ENCODE measurements around the gene ATP1A1.

The ATP1A1 gene

DNA sequence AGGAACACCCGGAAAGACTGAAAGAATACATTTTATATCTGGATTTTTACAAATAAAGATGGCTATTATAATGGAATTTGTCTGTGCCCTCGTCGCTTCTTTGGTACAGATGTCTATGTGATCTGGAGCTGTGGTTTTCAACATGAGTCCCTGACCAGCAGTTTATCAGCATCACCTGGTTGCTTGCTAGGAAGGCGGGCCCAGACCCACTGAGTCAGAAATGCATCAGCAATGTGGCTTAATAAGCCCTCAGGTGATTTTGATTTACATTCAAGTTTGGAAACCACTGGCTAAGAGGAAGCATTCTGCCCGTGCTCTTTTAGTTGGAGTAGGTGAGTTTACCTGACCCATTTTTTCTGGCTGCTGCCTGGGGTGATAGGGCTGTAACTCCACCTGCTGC, 31.7 kb downstream of the ATP1A1 start:
- no peak for DNase-seq (ENCODE audit: low read depth)
- TF ChIP-seq, protein P1, sequence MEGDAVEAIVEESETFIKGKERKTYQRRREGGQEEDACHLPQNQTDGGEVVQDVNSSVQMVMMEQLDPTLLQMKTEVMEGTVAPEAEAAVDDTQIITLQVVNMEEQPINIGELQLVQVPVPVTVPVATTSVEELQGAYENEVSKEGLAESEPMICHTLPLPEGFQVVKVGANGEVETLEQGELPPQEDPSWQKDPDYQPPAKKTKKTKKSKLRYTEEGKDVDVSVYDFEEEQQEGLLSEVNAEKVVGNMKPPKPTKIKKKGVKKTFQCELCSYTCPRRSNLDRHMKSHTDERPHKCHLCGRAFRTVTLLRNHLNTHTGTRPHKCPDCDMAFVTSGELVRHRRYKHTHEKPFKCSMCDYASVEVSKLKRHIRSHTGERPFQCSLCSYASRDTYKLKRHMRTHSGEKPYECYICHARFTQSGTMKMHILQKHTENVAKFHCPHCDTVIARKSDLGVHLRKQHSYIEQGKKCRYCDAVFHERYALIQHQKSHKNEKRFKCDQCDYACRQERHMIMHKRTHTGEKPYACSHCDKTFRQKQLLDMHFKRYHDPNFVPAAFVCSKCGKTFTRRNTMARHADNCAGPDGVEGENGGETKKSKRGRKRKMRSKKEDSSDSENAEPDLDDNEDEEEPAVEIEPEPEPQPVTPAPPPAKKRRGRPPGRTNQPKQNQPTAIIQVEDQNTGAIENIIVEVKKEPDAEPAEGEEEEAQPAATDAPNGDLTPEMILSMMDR (IDR thresholded peaks at IDR 0.05; ENCODE audit: low read depth, low read length, missing control alignments): no peak
- H3K4me3 ChIP-seq (ENCODE audit: low read depth, low read length): no peak overlapping the region

DNA sequence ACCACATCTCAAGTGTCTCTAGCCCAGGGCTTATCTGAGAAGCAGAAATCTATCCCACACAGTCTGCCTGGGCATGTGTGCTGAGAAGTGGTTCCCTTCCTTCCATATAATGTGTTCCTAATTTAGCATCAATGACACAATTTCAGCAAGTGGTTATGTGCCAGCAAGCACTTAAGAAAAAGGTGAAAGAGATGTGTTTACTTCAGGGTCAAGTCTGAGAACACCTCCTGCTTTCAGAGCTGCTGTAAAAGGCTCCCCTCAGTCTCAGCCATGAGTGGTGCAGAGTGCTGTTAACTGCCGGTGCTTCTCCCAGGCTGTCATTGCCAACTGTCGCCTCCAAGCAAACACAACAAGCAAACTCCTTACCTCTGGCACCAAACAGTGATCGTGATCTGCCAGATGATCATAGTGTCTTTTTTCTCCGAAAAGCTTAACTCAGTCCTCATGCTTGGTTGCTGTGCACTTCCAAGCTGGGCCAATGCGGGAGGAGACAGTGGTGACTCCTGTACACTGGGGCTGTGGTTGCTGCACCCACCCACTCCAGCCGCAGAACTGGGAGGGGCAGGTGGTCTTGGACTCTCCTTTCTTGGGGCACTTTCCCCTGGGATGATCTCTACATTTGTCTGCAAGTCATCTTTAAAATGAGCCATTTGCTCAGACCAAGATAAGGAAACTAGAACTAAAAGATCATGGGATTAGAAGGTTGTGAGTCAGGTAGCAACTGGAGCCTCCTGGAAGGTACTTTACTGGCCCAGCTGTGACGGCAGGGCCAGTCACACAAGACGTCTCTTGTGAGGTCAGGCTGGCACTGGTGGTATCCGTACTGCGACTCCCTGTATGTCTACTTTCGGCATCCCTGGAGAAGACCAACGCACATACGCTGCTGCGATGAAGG, 32.4 kb downstream of the ATP1A1 start:
- H3K4me3 ChIP-seq (ENCODE audit: low read depth, low read length): no peak overlapping the region
- TF ChIP-seq, protein P1 (IDR thresholded peaks at IDR 0.05; ENCODE audit: low read depth, low read length, missing control alignments): no peak
- no peak for DNase-seq (ENCODE audit: low read depth)

DNA sequence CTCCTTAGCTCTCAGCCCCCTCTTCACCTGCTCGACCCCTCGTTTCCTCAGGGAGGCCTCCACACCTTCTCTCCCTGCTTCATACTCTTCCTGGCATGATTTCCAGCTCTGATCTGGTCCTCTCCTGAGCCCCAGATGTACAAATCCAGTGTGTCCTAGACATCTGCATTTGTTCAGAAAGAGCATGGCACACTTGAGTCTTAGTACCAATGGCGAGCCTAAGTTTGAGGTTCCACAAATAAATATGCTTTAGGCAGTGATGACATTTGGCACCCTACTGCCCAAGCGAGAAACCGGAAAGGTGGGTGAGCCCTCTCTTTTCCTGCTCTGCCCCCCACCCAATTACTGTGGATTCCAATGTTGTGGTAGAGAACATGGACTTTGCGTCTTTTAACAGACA, 34.0 kb downstream of the ATP1A1 start:
- TF ChIP-seq, protein P1 (IDR thresholded peaks at IDR 0.05; ENCODE audit: low read depth, low read length, missing control alignments): no peak
- DNase-seq (ENCODE audit: low read depth): no peak
- H3K4me3 ChIP-seq (ENCODE audit: low read depth, low read length): no peak overlapping the region

GRCh38 chr1:116408193-116408592, 35.1 kb downstream of the ATP1A1 start:
- H3K4me3 ChIP-seq (ENCODE audit: low read depth, low read length): no peak overlapping the region
- TF ChIP-seq, protein P1 (IDR thresholded peaks at IDR 0.05; ENCODE audit: low read depth, low read length, missing control alignments): no peak
- no peak for DNase-seq (ENCODE audit: low read depth)

DNA sequence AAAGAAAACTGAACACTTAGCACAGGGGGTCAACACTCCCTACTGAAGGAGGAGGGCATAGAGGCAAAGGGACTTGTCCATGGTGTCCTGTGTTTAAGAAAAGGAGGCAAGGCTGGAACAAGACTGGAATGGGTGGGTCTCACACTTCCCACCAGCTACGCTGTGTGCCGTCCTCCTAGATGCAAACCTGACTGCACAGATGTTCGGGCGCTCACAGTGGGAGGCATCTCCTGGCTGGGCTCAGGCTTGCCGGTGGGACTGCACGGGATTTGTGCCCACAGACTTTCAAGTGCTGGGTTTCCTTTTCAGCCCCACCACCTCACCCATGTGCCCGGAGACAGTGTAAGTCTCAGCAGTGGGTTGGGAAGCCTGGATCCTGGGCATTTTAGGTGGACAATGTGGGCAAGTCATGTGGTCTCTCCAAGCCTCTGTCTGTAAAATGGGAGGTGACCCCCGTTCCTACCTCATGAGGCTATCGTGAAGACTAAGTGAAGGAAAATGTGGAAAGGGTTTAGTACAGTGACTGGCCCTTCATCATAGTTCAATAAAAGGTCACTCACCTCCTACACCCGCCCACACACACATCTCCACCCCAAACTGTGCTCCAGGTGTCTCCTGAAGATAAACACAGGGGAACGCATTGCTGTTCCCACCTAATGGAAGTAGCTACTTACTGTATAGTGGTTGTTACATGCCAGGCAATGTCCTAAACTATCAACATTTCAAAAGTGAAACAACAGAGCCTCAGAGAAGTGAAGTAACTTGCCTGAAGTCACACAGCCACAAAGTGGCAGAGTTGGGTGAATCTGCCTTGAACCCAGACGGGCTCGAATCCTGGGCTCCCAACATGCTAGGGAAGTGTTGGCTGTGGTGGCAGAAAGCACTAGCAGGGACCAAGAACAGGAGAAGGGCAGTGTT, 36.0 kb downstream of the ATP1A1 start:
- TF ChIP-seq, protein P1 (IDR thresholded peaks at IDR 0.05; ENCODE audit: low read depth, low read length, missing control alignments): no peak
- DNase-seq (ENCODE audit: low read depth): no peak

GRCh38 chr1:116409751-116410191, 36.7 kb downstream of the ATP1A1 start:
- DNase-seq (ENCODE audit: low read depth): no peak
- H3K4me3 ChIP-seq (ENCODE audit: low read depth, low read length): no peak overlapping the region
- TF ChIP-seq, protein P1 (IDR thresholded peaks at IDR 0.05; ENCODE audit: low read depth, low read length, missing control alignments): no peak

More for the DNA sequence above, 36.0 kb downstream of the ATP1A1 start:
- no peak overlapping the region for H3K4me3 ChIP-seq (ENCODE audit: low read depth, low read length)

Measured in GM12864 (cell line).